DND-41 (cell line): ENCODE results near the gene NFATC2.

ENCODE experiments used
- ATAC-seq: fragments of 200-7000 bp; cut with Tn5 transposase; 3 replicates; pipeline ENCODE4 v1.9.1; 2021; ENCODE audit warnings: low read depth; ENCODE audit not compliant: insufficient read depth
- DNase-seq: peaks from one replicate; pipeline ENCODE4 v3.0.0-alpha.2; 2020
- H2AFZ ChIP-seq: 2 replicates; pipeline ENCODE4 v1.6.0; 2012; ENCODE audit warnings: low read depth, low read length
- H3K27ac ChIP-seq: 2 replicates; pipeline ENCODE4 v1.5.1; 2012; ENCODE audit warnings: low read length, inconsistent platforms
- H3K27me3 ChIP-seq: fragments of 200-600 bp; sonication (generic); 2 replicates; pipeline ENCODE4 v1.6.0; 2012; ENCODE audit warnings: low read length, mild to moderate bottlenecking, inconsistent platforms; ENCODE audit not compliant: insufficient read depth, poor library complexity
- H3K36me3 ChIP-seq: 2 replicates; pipeline ENCODE4 v1.5.1; 2012; ENCODE audit warnings: low read length, inconsistent platforms; ENCODE audit not compliant: insufficient read depth
- H3K4me1 ChIP-seq: 2 replicates; pipeline ENCODE4 v1.5.1; 2012; ENCODE audit warnings: mild to moderate bottlenecking, low read length; ENCODE audit not compliant: insufficient read depth
- H3K4me2 ChIP-seq: 2 replicates; pipeline ENCODE4 v1.6.0; 2012; ENCODE audit warnings: mild to moderate bottlenecking, moderate library complexity, low read length, inconsistent platforms; ENCODE audit not compliant: insufficient read depth
- H3K4me3 ChIP-seq, 2 experiments: fragments of 200-600 bp in 1 of 2; shearing (Covaris generic) in 1 of 2; 2 replicates each; pipeline ENCODE4 v1.5.1; 2012 to 2016; ENCODE audit warnings: inconsistent platforms in 2 of 2, low read length in 2 of 2, mild to moderate bottlenecking in 2 of 2, low read depth in 1 of 2, moderate library complexity in 1 of 2
- H3K79me2 ChIP-seq: 2 replicates; pipeline ENCODE4 v1.6.0; 2012; ENCODE audit warnings: low read length, inconsistent platforms; ENCODE audit not compliant: insufficient read depth
- H3K9ac ChIP-seq: 2 replicates; pipeline ENCODE4 v1.6.0; 2012; ENCODE audit warnings: low read depth, mild to moderate bottlenecking, inconsistent platforms, low read length, moderate library complexity
- H3K9me3 ChIP-seq: 2 replicates; pipeline ENCODE4 v1.5.1; 2012; ENCODE audit warnings: low read length, moderate library complexity, mild to moderate bottlenecking, inconsistent platforms; ENCODE audit not compliant: insufficient read depth, severe bottlenecking
- H4K20me1 ChIP-seq: 2 replicates; pipeline ENCODE4 v1.6.0; 2012; ENCODE audit warnings: low read length; ENCODE audit not compliant: insufficient read depth
- CTCF ChIP-seq: IDR thresholded peaks from 2 replicates; pipeline ENCODE4 v1.5.1; 2012; ENCODE audit warnings: borderline replicate concordance, low read length, moderate library complexity, mild to moderate bottlenecking; ENCODE audit not compliant: poor library complexity, severe bottlenecking; ENCODE audit errors: extremely low read depth
- EZH2 ChIP-seq: IDR thresholded peaks from 3 replicates; pipeline ENCODE4 v1.6.1; 2012; ENCODE audit warnings: borderline replicate concordance, low read depth, mild to moderate bottlenecking, moderate library complexity, low read length, inconsistent platforms; ENCODE audit not compliant: severe bottlenecking

NFATC2 gene

GRCh38 chr20:51487565-51488268 is 54.8 kb downstream of the NFATC2 start:
- Histone ChIP-seq H3K4me2 (no peak overlapping the region), H3K4me1 (no peaks in the 10 kb centered on the region), H3K9ac (no peak overlapping the region), H3K79me2 (no peaks in the 10 kb centered on the region), H3K27me3 (peaks cover 3% of the 10 kb centered on the region), H3K36me3 (no peaks in the 10 kb centered on the region), H3K27ac (no peak overlapping the region), H3K4me3 (no peak overlapping the region), H4K20me1 (no peaks in the 10 kb centered on the region), H2AFZ (no peak overlapping the region), H3K9me3 (no peaks in the 10 kb centered on the region)
- DNase-seq (no peak), ATAC-seq (no peak)
- no peak for TF ChIP-seq EZH2
- TF ChIP-seq CTCF, result no peak

- no peaks in the 10 kb centered on the region for H3K4me1 ChIP-seq
- H2AFZ ChIP-seq, result no peak overlapping the region
- no peaks in the 10 kb centered on the region for H3K36me3 ChIP-seq
- no peak overlapping the region for H3K9ac ChIP-seq
- H3K27ac ChIP-seq, result no peak overlapping the region
- H3K79me2 ChIP-seq, result no peaks in the 10 kb centered on the region
- H4K20me1 ChIP-seq, result no peaks in the 10 kb centered on the region
- H3K4me3 ChIP-seq, result no peak overlapping the region
- H3K4me2 ChIP-seq, result no peak overlapping the region
- H3K9me3 ChIP-seq, result no peaks in the 10 kb centered on the region
- no peak for TF ChIP-seq EZH2
- TF ChIP-seq CTCF, result no peak
- ATAC-seq, result no peak
- DNase-seq, result no peak
- H3K27me3 ChIP-seq, result peaks cover 4% of the 10 kb centered on the region
Measured at GRCh38 chr20:51487076-51487475, 55.4 kb downstream of the NFATC2 start.

GRCh38 chr20:51486197-51487005 is 56.1 kb downstream of the NFATC2 start:
- Histone ChIP-seq H3K27me3 (peaks cover 4% of the 10 kb centered on the region), H3K79me2 (no peaks in the 10 kb centered on the region), H4K20me1 (no peaks in the 10 kb centered on the region), H3K4me2 (no peak overlapping the region), H2AFZ (no peak overlapping the region), H3K36me3 (no peaks in the 10 kb centered on the region), H3K27ac (no peak overlapping the region), H3K9me3 (no peaks in the 10 kb centered on the region), H3K4me1 (no peaks in the 10 kb centered on the region), H3K9ac (no peak overlapping the region), H3K4me3 (no peak overlapping the region)
- ATAC-seq (no peak), DNase-seq (no peak)
- TF ChIP-seq CTCF (no peak), EZH2 (no peak)
